NCI-H82 treated with DMSO at 0.1 percent for 48 hours (cell line): ENCODE measurements around the gene CHMP4B.

ENCODE experiments used
- DNase-seq: peaks from one replicate; lab custom pipeline; 2025; ENCODE audit not compliant: unreplicated experiment; lab: John Stamatoyannopoulos, UW

CHMP4B gene, protein sequence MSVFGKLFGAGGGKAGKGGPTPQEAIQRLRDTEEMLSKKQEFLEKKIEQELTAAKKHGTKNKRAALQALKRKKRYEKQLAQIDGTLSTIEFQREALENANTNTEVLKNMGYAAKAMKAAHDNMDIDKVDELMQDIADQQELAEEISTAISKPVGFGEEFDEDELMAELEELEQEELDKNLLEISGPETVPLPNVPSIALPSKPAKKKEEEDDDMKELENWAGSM

DNA sequence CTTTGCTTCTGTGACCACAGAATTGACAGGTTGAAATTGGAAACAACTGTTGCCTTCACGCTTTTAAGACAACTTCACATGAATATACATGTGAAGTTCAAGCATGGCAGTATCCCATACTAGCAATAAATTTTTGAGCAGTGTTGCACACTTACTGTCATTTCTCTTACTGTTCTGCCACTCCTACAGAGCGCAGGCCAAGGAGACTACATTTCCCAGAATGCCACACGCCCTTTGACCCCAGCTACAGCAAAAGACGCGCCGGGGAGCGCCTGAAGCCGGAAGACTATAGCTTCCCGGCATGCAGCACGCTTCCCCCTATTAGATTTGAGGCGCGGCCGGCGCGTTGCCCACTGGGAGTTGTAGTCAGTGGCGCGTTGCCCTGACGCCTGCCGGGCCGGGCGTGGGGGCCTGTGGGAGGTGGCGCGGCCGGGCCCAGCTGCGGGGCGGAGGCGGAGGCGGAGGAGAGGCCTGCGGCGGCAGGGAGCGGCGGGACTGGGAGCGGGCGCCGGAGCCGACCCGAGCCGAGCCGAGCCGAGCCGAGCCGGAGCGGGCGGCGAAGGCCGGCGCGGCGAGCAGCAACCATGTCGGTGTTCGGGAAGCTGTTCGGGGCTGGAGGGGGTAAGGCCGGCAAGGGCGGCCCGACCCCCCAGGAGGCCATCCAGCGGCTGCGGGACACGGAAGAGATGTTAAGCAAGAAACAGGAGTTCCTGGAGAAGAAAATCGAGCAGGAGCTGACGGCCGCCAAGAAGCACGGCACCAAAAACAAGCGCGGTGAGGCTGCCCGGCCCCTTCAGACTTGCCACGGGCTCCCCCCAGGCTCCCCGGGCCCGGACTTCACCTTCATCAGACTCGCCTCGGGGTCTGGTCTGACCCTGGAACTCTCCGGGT is at the start of gene CHMP4B:
CHMP4B (plus strand) TSS at position 464 of the 891 bp plus-strand sequence; CDS start at position 585, 121 bp downstream.
- DNase-seq = peak; percentile 95

DNA sequence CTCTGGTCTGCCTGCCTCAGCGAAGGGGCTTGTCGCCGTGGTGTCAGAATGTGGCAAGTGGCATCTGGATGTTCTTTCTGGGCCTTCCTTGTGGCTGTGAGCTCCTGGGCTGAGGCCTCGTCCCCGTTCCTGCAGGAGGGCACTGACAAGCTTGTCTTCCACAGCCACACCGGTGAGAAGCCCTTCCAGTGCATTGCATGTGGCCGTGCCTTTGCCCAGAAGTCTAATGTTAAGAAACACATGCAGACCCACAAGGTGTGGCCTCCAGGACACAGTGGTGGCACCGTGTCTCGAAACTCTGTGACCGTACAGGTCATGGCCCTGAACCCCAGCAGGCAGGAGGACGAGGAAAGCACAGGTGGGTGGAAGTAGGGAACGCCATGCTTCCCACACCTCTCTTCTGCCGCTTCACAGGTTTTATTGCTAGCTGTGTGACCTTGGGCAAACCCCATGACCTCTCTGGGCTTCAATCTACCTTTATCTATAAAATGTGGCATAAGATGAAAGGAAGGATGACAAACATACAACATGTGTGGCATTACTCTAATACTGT is 49.4 kb upstream of the CHMP4B start:
- DNase-seq = no peak

- DNase-seq = no peak
Observed at GRCh38 chr20:33765099-33765498, 46.0 kb upstream of the CHMP4B start.

- no peak for DNase-seq
Observed at GRCh38 chr20:33765592-33765991, 45.6 kb upstream of the CHMP4B start.

DNA sequence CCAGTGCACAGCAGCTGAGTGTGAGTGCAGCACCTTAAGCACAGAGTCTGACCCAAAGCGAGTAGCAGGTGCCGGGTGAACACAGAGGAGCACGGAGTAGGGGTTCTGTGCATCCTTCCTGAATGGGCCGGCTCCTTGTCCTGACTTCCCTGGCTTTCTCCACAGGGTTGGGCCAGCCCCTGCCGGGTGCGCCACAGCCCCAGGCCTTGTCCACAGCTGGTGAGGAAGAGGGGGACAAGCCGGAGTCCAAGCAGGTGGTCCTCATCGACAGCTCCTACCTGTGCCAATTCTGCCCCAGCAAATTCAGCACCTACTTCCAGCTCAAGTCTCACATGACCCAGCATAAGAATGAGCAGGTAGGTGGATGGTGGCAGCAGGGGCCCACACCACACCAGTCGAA is 44.5 kb upstream of the CHMP4B start:
- no peak for DNase-seq

GRCh38 chr20:33767777-33768138 is 43.4 kb upstream of the CHMP4B start:
- DNase-seq = no peak

GRCh38 chr20:33769043-33769442 is 42.1 kb upstream of the CHMP4B start:
- DNase-seq = no peak

DNA sequence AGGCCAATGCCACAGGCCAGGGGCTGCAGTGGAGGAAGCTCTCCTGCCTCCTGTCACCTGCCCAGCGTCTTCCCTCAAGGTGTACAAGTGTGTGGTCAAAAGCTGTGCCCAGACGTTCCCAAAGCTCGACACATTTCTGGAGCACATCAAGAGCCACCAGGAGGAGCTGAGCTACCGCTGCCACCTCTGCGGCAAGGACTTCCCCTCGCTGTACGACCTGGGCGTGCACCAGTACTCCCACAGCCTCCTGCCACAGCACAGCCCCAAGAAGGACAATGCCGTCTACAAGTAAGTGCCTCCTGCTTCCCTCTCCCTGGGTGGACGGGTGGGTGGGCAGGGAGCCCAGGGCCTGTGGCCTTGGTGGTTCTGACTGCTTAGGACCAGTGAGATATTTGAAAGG is 41.1 kb upstream of the CHMP4B start:
- DNase-seq = no peak

GRCh38 chr20:33771938-33772337 is 39.2 kb upstream of the CHMP4B start:
- no peak for DNase-seq

DNA sequence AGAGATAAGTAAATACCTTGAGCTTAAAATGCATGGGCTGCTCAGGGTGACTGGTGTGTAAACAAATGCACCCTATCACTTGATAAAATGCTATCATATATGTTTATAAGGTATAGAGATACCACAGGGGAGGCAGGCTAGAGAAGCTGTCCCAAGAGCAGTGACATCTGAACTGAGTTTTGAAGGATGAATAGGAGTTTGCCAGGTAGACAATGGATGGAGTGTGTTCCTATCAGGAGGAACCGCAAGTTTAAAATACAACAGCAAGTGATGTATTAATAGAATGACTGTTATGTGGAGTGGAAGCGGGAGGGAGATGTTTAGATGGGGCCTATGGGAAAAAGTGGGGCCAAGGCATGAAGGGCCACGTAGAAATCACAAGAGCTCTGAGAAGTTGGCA is 38.7 kb upstream of the CHMP4B start:
- DNase-seq = no peak

- DNase-seq = no peak
Observed at GRCh38 chr20:33773412-33774089, 37.6 kb upstream of the CHMP4B start.

GRCh38 chr20:33777816-33778215 is 33.3 kb upstream of the CHMP4B start:
- DNase-seq = no peak

- DNase-seq = no peak
Observed at GRCh38 chr20:33781133-33781532, 30.0 kb upstream of the CHMP4B start.

GRCh38 chr20:33781945-33782344 is 29.2 kb upstream of the CHMP4B start:
- DNase-seq = no peak

- no peak for DNase-seq
Observed at GRCh38 chr20:33783256-33783655, 27.9 kb upstream of the CHMP4B start.

- no peak for DNase-seq
Observed at GRCh38 chr20:33783818-33784217, 27.3 kb upstream of the CHMP4B start.

GRCh38 chr20:33784225-33784624 is 26.9 kb upstream of the CHMP4B start:
- DNase-seq = no peak

GRCh38 chr20:33785503-33785902 is 25.6 kb upstream of the CHMP4B start:
- no peak for DNase-seq

DNA sequence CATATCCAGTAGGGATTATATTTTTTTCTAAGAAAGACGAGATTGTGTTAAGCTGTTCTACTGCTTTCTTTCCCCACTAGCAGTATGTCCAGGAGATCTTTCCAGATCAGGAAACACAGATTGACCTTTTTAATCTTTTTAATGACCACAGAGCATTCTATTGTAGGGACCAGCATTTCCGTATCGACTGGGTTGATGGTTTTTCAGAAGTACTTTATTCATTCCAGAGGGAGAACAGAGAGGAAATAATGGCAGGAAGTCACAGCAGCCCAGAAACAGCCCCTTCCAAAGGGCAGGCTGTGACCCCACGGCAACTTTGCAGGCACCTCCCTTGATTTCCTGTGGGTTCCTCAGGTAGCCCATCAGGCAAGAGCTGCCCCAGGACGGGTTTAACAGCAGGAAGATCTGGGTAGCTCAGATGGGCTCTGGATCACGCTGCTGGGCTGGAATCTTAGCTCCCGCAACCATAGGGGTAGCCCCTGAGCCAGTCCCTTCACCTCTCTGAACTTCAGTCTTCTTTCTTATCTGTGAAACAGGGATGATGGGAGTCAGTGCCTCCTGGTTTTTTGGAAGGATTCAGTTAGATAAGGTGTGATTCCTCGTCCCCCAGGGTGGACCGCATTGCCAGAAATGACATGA is 23.8 kb upstream of the CHMP4B start:
- no peak for DNase-seq

DNA sequence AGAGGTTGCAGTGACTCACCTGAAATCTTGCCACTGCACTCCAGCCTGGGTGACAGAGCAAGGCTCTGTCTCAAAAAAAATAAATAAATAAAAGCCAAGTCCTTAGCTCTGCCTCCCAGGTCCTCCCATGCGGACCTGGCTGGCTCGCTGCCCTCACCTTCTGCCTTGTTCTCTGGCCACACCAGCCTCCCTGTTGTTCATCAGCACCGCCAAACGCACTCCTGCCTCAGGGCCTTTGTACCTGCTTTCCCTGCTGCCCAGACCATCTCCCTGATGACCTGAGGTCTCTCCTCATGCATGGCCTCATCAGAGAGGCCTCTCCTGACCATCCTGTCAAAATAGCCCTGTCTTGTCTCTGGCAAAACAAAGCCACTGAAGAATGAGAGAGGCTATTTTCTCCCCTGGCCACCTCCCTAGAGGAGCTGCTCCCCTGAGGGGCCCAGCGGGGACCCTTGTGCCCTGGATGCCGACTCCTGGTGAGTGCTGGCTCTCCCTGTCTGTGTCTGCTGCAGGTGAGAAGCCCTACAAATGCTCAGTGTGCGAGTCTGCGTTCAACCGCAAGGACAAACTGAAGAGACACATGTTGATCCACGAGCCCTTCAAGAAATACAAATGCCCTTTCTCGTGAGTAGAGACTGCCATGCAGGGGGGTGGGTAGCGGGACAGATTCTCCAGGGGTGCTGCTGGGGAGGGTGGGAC is 22.6 kb upstream of the CHMP4B start:
- no peak for DNase-seq
